ENCODE results near the gene KNSTRN.

The KNSTRN gene, protein sequence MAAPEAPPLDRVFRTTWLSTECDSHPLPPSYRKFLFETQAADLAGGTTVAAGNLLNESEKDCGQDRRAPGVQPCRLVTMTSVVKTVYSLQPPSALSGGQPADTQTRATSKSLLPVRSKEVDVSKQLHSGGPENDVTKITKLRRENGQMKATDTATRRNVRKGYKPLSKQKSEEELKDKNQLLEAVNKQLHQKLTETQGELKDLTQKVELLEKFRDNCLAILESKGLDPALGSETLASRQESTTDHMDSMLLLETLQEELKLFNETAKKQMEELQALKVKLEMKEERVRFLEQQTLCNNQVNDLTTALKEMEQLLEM

DNA sequence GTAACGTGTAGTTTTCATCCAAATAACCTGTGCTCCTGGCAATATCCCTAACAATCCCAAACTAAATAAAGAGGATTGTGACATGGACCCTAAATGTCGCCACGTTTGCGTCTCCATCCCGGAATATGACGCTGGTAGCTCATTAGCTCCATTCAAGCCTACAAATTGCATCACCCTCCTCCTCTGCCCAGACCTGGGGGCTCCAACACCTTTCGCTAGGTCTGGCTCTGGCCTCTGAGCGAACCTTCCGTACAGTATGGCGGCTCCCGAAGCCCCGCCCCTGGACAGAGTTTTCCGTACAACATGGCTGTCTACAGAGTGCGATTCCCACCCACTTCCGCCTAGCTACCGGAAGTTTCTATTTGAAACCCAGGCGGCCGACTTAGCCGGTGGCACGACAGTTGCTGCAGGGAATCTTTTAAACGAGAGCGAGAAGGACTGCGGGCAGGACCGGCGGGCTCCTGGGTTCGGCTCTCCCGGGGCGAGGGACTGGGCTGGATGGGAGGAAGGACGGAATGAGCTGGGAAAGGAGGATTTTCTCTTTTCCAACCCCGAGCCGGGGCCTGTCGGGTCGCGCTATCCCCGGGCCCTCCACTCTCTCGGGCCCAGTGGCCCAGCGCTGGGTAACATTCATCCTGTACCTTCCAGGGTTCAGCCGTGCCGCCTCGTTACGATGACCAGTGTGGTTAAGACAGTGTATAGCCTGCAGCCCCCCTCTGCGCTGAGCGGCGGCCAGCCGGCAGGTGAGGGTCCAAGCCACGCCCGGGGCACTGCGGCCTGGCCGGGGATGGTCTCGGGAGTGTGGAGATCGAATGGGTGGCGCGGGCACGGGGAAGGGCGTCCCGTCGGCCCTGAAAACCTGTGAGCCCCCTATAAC, at the start of gene KNSTRN:
TSS of gene KNSTRN (plus strand) at position 142 of the 877 bp plus-strand sequence. CDS start at position 257, 115 bp downstream.
- DNase-seq (ENCODE audit: low spot score), result peak; percentile 94

DNA sequence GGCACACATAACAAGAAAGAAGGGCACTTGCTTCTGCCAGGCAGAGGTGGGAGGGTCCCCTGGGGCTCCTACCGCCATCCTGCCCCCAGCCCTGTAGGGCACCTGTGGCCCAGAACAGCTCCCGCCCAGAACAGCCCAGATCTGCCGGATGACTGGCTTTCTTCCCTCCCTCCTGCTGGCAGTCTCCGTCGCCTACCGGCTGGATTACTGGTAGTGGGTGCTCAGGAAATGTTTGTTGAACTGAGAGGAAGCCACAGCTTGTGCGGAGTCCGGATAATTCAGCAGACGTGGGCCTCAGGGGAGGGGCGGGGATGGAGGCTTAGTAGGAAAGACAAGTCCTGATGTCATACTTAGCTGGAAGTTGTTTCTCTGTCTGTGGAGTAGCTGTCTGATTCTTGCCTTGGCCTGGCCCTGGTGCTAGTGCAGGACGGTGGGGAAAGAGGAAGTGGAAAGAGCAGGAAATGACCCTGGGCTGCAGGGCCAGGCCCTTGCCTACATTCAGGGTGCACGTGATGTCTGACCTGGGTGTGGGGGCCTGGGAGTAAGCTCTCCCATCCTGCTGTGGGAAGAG, 48.5 kb upstream of the KNSTRN start:
- peak; percentile 87 for DNase-seq (ENCODE audit: low spot score)

- no peak for DNase-seq (ENCODE audit: low spot score)
Observed at GRCh38 chr15:40334541-40334940, 48.0 kb upstream of the KNSTRN start.

DNA sequence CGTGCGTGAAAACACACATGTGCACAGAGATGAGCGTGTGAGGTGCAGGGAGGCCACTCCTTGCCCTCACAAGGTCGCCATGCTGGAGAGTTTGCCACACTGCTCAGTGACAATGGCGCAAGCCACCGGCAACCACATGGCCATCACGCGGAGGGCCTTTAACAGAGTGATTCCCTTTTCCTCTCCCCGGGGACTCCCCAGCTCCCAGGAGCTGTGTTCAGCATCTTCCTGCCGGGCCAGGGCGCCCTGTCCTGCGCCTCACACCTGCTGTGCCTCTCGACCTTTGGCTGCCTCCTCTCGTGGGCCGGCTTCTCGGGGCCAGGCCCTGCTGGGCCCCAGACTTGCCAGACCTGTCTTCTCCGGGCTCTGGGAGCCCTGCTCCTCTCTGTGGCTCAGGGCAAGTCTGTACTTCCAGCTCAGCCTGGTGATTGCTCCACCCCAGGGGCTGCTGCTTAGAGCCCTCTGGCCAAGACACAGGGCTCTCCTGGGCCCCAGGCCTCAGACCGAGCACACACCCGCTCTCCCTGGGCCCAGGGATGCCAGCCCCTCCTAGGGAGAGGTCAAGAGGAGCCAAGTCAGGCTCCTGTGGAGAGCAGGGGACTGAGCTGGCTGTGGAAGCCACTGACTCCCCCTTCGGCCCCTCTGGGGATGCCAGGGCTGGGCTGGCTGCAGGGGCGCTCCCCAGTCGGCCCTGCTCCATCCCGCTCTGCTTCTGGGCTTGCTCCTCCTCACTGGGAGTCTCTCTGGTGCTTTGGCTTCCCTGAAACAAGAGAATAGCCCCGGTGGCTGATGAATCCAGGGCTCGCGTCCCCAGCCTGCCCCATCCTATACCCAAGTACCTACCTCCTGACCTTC, 47.4 kb upstream of the KNSTRN start:
- DNase-seq (ENCODE audit: low spot score), result no peak

DNA sequence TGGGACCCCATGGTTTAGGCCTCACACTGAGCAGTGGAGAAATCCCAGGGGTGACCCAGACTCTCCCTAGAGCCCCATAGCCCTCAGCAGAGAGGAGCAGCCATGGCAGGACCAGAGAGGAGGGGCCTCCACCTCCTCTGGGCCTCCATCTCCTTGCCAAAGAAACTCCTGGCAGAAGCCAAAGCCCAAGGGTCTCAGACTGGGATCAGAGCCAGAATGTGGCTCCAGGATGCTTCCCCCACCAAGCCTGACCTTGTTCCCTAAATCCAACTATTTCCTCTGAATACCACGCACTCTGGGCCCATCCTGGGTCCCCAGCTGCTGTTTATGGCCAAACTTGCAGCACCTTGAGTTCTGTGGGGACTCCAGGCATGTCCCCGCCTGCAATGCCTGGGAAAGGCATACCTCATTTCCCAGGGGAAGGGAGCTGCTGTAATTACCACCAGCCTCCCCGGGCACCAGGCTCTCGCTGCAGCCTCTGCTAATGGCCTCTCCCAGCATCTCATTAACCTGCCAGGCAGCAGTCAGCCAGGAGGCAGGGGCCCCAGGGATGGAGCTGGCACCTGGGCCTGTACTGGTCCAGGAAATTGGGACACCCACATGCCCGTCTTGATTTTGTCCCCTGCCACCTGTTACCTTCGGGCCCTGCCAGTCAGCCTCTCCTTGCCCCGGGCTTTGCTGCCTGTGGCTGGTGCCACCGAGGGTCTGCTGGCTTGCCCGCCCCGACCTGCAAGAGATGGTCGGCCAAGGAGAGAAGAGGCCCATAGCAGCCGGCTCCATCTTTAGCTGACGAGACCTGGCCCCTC, 46.4 kb upstream of the KNSTRN start:
- no peak for DNase-seq (ENCODE audit: low spot score)

- no peak for DNase-seq (ENCODE audit: low spot score)
Observed at GRCh38 chr15:40336744-40337122, 45.8 kb upstream of the KNSTRN start.

DNA sequence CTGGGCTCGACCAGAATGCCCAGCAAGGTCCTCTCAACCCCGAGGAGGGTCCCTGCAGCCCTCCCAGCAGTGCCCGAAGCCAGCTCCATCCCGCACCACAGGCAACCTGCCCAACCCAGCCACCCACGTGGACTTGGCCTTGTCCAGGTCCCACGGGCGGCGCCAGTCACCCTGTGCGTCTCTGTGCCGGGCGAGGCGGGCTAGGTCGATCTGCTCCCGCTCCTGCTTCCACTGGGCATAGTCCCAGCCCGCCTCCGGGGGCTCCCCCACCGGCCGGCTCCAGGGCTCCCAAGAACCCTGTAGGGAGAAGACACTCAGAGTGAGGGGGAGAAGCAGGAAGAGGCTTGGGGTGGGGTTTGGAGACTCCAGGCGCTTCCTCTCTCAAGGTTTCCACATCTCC, 44.9 kb upstream of the KNSTRN start:
- no peak for DNase-seq (ENCODE audit: low spot score)

DNA sequence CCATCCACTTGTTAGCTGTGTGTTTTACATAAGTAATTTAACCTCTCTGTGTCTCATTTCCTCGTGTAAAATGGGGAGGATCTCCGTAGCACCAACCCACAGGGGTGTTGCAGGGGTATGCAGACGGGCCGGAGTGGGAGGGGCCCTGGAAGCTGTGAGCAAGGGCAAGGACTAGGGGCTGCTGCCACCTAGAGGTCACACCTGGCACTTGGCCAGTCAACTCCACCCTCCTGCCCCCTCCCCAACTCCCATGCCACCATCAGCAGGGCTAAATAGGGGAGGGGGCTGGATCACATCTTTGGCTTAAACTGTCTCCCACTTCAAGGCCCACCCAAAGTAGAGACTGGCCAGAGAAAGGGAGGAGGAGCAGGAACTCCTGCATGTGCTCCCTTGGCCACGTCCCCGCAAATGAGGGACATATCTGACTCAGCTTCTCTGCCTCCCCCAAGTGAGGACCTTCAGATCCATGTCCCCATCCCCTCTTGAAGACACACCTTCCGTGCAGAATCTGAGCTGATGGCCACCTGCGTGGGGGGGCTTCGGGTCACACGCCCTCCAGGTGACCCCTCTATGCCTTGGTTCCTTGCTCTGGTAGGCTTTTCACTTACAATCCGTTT, 44.4 kb upstream of the KNSTRN start:
- DNase-seq (ENCODE audit: low spot score), result peak; percentile 82

DNA sequence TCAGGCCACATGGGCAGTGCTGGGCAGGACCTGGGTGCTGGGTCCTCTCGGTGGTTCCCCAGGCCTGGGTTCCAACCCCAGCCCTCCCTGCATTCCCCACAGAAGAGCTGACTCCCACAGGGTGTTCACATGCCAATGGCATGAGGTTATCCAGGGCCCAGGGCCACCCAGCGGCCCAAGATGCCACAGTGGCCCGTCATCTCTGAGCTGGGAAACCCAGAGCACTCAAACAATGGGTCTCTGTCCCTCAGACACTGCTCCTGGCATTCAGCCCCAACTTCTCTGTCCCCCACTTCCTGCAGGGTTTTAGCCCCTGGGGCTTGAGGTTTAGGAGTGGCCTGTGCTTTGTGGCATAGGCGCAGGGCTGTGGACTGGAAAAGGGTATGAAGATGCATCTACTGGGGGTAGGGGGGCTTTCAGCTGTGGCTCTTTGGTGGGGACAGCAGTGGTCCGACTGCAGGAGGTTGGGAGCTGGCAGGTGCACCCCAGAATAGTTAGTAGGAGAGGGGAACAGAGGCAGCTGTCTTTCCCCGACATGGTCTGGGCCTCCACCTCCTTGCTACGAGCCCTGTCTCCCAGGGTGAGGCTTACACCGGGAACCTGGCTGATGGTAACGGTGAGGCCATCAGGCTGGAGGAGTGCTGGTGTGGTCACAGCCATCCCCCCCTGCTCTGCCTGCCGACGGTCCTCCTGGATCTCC, 43.5 kb upstream of the KNSTRN start:
- peak; percentile 36 for DNase-seq (ENCODE audit: low spot score)

- no peak for DNase-seq (ENCODE audit: low spot score)
Observed at GRCh38 chr15:40339621-40339945, 42.9 kb upstream of the KNSTRN start.

GRCh38 chr15:40340038-40340739, 42.3 kb upstream of the KNSTRN start:
- DNase-seq (ENCODE audit: low spot score), result no peak

GRCh38 chr15:40340740-40341400, 41.7 kb upstream of the KNSTRN start, which contains the start of gene CCDC9B:
TSS of gene CCDC9B (minus strand) at chr15:40340939. CDS start at chr15:40340819, 120 bp downstream.
- DNase-seq (ENCODE audit: low spot score), result peak; percentile 79

DNA sequence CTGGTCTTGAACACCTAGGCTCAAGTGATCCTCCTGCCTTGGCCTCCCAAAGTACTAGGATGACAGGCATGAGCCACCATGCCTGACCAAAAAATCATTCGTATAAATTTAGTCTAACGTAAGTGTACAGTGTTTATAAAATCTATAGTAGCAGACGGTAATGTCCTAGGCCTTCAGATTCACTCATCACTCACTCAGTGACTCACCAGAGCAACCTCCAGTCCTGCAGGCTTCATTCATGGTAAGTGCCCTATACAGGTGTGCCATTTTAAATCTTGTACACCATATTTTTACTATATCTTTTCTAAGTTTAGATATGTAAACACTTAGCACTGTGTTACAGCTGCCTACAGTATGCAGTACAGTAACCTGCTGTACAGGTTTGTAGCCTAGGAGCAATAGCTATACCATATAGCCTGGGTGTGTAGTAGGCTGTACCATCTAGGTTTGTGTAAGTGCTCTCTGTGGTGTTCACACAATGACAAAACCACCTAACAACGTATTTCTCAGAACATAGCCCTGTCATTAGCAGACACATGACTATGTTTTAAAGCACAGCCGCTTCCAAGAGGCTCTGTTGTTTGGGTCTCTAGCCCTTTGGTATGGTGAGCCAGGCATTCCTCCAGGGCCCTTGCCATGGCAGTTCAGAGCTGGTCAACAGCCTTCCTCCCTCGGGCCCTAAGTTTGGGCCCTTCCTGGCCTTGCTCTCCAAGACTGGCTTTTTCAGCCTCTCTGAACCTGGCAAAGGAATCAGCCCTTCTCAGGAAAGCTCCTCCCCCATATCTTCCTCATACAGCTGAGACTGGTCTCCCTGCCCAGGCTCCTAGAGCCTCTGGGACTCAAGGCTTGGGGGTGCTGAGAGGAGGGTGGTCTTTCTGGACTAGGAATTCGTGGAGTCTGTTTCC, 39.9 kb upstream of the KNSTRN start:
- peak; percentile 59 for DNase-seq (ENCODE audit: low spot score)

DNA sequence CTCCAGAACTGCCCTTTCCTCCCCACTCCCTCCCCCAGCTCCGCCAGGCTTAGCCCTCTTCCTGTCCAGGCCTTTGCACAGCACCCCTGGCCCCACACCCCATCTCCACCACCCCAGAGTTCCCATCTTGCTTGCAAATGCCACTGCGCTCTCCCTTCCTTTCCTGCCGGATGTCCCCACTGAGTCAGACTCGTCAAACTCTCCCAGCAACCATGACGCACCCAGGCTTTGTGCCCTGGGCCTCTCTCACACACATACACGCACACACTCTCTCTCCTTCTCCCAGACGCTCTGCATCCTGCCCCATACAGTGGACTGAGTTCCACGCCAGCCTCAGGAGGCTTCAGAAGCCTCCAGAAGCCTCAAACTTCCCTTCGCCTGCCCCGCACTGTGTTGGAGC, 39.0 kb upstream of the KNSTRN start:
- DNase-seq (ENCODE audit: low spot score), result peak; percentile 98

- no peak for DNase-seq (ENCODE audit: low spot score)
Observed at GRCh38 chr15:40344217-40344616, 38.3 kb upstream of the KNSTRN start.

- peak; percentile 70 for DNase-seq (ENCODE audit: low spot score)
Observed at GRCh38 chr15:40344631-40345120, 37.8 kb upstream of the KNSTRN start.

- no peak for DNase-seq (ENCODE audit: low spot score)
Observed at GRCh38 chr15:40345225-40345866, 37.2 kb upstream of the KNSTRN start.

All from kidney capillary endothelial cell (primary cell).